PC-9 (cell line): ENCODE data around the gene SYNGR1. TPM values are rescaled to one million over a fixed set of nuclear protein-coding genes. Genes with fewer than 3 reads are reported as not detected.

ENCODE experiments used
- BruUV-seq: library from RNA; stranded (reverse); fragments of 400-500 nt; replicated peaks from 2 replicates; lab custom pipeline; 2021; lab: Mats Ljungman, UMichigan
- CTCF ChIA-PET: fragments of 300-600 bp; sonication (Branson Sonifier 250); formaldehyde crosslinking; loops from one replicate; lab custom pipeline; 2022; ENCODE audit warnings: antibody characterized with exemption; lab: Charles Lee
- POLR2A ChIA-PET: fragments of 300-600 bp; sonication (Branson Sonifier 250); formaldehyde crosslinking; loops from one replicate; lab custom pipeline; 2022; ENCODE audit warnings: antibody characterized with exemption; ENCODE audit not compliant: unreplicated experiment; lab: Charles Lee
- DNase-seq, 2 experiments: peaks; one replicate each; pipeline versions ENCODE4 v3.0.0 to v3.0.0-alpha.2; 2015 to 2022; ENCODE audit warnings: mixed read lengths in 1 of 2
- H2AFZ ChIP-seq: fragments of 200-600 bp; sonication (generic); 2 replicates; pipeline ENCODE4 v1.8.1; 2017; ENCODE audit warnings: antibody characterized with exemption
- H3F3A ChIP-seq: fragments of 200-600 bp; sonication (generic); 2 replicates; pipeline ENCODE4 v1.8.1; 2017; ENCODE audit warnings: antibody characterized with exemption, mild to moderate bottlenecking, low read depth; ENCODE audit not compliant: insufficient read depth
- H3K27ac ChIP-seq: fragments of 200-600 bp; sonication (generic); 2 replicates; pipeline ENCODE4 v1.6.1; 2016; ENCODE audit warnings: mixed run types
- H3K27me3 ChIP-seq: fragments of 200-600 bp; sonication (generic); 2 replicates; pipeline ENCODE4 v1.6.1; 2016; ENCODE audit warnings: low read depth, mixed run types; ENCODE audit not compliant: insufficient read depth
- H3K36me3 ChIP-seq: fragments of 200-600 bp; sonication (generic); 2 replicates; pipeline ENCODE4 v1.6.1; 2016; ENCODE audit warnings: low read depth, mixed run types
- H3K4me1 ChIP-seq: fragments of 200-600 bp; sonication (generic); replicated peaks from 2 replicates; pipeline ENCODE4 v1.6.1; 2016; ENCODE audit warnings: mixed run types; ENCODE audit not compliant: insufficient read depth
- H3K4me2 ChIP-seq: fragments of 200-600 bp; sonication (generic); 2 replicates; pipeline ENCODE4 v1.6.1; 2017; ENCODE audit warnings: mixed run types
- H3K4me3 ChIP-seq: fragments of 200-600 bp; sonication (generic); 2 replicates; pipeline ENCODE4 v1.6.1; 2016; ENCODE audit warnings: mixed run types
- H3K79me2 ChIP-seq: fragments of 200-600 bp; sonication (generic); 2 replicates; pipeline ENCODE4 v1.6.1; 2017; ENCODE audit warnings: low read depth, mixed run types
- H3K9me2 ChIP-seq: fragments of 200-600 bp; sonication (generic); 2 replicates; pipeline ENCODE4 v1.8.1; 2017; ENCODE audit warnings: mild to moderate bottlenecking; ENCODE audit not compliant: insufficient read depth
- H3K9me3 ChIP-seq: fragments of 200-600 bp; sonication (generic); 2 replicates; pipeline ENCODE4 v1.8.1; 2016; ENCODE audit warnings: low read depth; ENCODE audit not compliant: insufficient read depth
- H4K20me1 ChIP-seq: fragments of 200-600 bp; sonication (generic); 2 replicates; pipeline ENCODE4 v1.8.1; 2017; ENCODE audit not compliant: insufficient read depth
- CTCF ChIP-seq: fragments of 200-600 bp; sonication (generic); conservative IDR thresholded peaks from 2 replicates; pipeline ENCODE4 v1.6.1; 2017; ENCODE audit warnings: mixed run types, antibody characterized with exemption, mild to moderate bottlenecking, moderate library complexity
- EZH2 ChIP-seq: fragments of 200-600 bp; sonication (generic); IDR thresholded peaks from 2 replicates; pipeline ENCODE4 v1.8.0; 2017; ENCODE audit warnings: antibody characterized with exemption, low read depth
- intact Hi-C: fragments of 100-400 bp; cut with micrococcal nuclease; formaldehyde crosslinking; loops from one replicate; pipeline ENCODE4 v1.10.0; 2022; ENCODE audit not compliant: unreplicated experiment
- total RNA-seq: library from RNA; stranded (reverse); gene quantifications from 2 replicates; pipeline ENCODE4 v1.2.3, GENCODE V29; 2021

SYNGR1 gene
- total RNA-seq, 1 experiment from 2014 or later: 12.0 TPM

GRCh38 chr22:39432361-39432811 lies 82.6 kb downstream of the SYNGR1 start:
- no peak overlapping the region for H3K27ac ChIP-seq
- no peaks in the 10 kb centered on the region for H3K9me2 ChIP-seq
- no peaks in the 10 kb centered on the region for H3K27me3 ChIP-seq
- no TSS peak for BruUV-seq
- no peak overlapping the region for H3K4me2 ChIP-seq
- H3K36me3 ChIP-seq: 0 out of 2 replicates have a peak, but pooled peaks cover 2% of the 10 kb centered on the region
- no peak overlapping the region for H3K4me3 ChIP-seq
- no peak for TF ChIP-seq EZH2
- TF ChIP-seq CTCF: no peak
- H2AFZ ChIP-seq: no peak overlapping the region
- no peaks in the 10 kb centered on the region for H3K79me2 ChIP-seq
- peaks cover 5% of the 10 kb centered on the region for H3K4me1 ChIP-seq
- intact Hi-C loops: no loop called here
- DNase-seq: no peak
- CTCF ChIA-PET: no interaction called here
- H3K9me3 ChIP-seq: no peaks in the 10 kb centered on the region
- H4K20me1 ChIP-seq: no peaks in the 10 kb centered on the region
- POLR2A ChIA-PET: no interaction called here
- H3F3A ChIP-seq: peaks cover under 1% of the 10 kb centered on the region

- Histone ChIP-seq H2AFZ (no peak overlapping the region), H3K36me3 (no peaks in the 10 kb centered on the region), H3K4me3 (no peak overlapping the region), H3K27ac (no peak overlapping the region), H3K79me2 (no peaks in the 10 kb centered on the region), H3K9me2 (no peaks in the 10 kb centered on the region), H3K4me2 (no peak overlapping the region), H3F3A (peaks cover 3% of the 10 kb centered on the region; the same call in 1 of the 2 replicates), H3K27me3 (no peaks in the 10 kb centered on the region), H3K9me3 (no peaks in the 10 kb centered on the region), H3K4me1 (peaks cover 7% of the 10 kb centered on the region), H4K20me1 (no peaks in the 10 kb centered on the region)
- BruUV-seq: no TSS peak
- POLR2A ChIA-PET: no interaction called here
- CTCF ChIA-PET: interaction anchor here (0.6 to 0.7 kb wide), 3 partner anchors 46 to 603 kb away, joined by 4 to 5 read pairs (median 4); no protein-coding TSS in a partner anchor
- TF ChIP-seq CTCF (no peak), EZH2 (no peak)
- no peak for DNase-seq
- intact Hi-C loops: no loop called here
Measured at GRCh38 chr22:39433476-39434242, 83.9 kb downstream of the SYNGR1 start.

- no peak overlapping the region for H3K27ac ChIP-seq
- peaks cover 3% of the 10 kb centered on the region; the same call in 1 of the 2 replicates for H3F3A ChIP-seq
- ChIA-PET POLR2A (interaction anchor here (0.7 kb wide), 1 partner anchor 83 kb away, joined by 3 read pairs; no protein-coding TSS in a partner anchor), CTCF (interaction anchor here (0.6 kb wide), 1 partner anchor 87 kb away, joined by 4 read pairs; no protein-coding TSS in a partner anchor)
- no peaks in the 10 kb centered on the region for H3K9me3 ChIP-seq
- TF ChIP-seq CTCF (no peak), EZH2 (no peak)
- H3K79me2 ChIP-seq: no peaks in the 10 kb centered on the region
- H3K4me1 ChIP-seq: peaks cover 7% of the 10 kb centered on the region
- H3K9me2 ChIP-seq: no peaks in the 10 kb centered on the region
- H3K27me3 ChIP-seq: no peaks in the 10 kb centered on the region
- DNase-seq: no peak
- intact Hi-C loops: no loop called here
- no peaks in the 10 kb centered on the region for H4K20me1 ChIP-seq
- no peak overlapping the region for H2AFZ ChIP-seq
- no peak overlapping the region for H3K4me2 ChIP-seq
- H3K36me3 ChIP-seq: no peaks in the 10 kb centered on the region
- no TSS peak for BruUV-seq
- no peak overlapping the region for H3K4me3 ChIP-seq
Measured at GRCh38 chr22:39434243-39434653, 84.5 kb downstream of the SYNGR1 start.
